Cardiac muscle cell (in vitro differentiated cells and primary cell): Measurements from ENCODE around the gene RESF1. TPM values are rescaled to one million over a fixed set of nuclear protein-coding genes. Genes with fewer than 3 reads are reported as not detected.

Source experiments
- DNase-seq, 2 donors: peaks; one replicate each; pipeline versions ENCODE4 v3.0.0 to v3.0.0-alpha.2; 2010 to 2017; ENCODE audit warnings: low read depth in 1 of 2, low spot score in 1 of 2
- H3K27ac ChIP-seq: fragments of 200-600 bp; sonication (generic); 2 replicates; pipeline ENCODE4 v1.5.1; 2016
- H3K27me3 ChIP-seq: fragments of 200-600 bp; sonication (generic); 2 replicates; pipeline ENCODE4 v1.6.0; 2016; ENCODE audit warnings: control low read depth
- H3K36me3 ChIP-seq: fragments of 200-600 bp; sonication (generic); 2 replicates; pipeline ENCODE4 v1.5.1; 2016; ENCODE audit warnings: control low read depth
- H3K4me1 ChIP-seq: fragments of 200-600 bp; sonication (generic); 2 replicates; pipeline ENCODE4 v1.8.1; 2017; ENCODE audit warnings: low read depth, mild to moderate bottlenecking, mixed run types
- H3K4me3 ChIP-seq: fragments of 200-600 bp; sonication (generic); 2 replicates; pipeline ENCODE4 v1.5.1; 2016; ENCODE audit warnings: mild to moderate bottlenecking
- H3K9me3 ChIP-seq: fragments of 200-600 bp; sonication (generic); 2 replicates; pipeline ENCODE4 v1.5.1; 2017; ENCODE audit warnings: low read depth, mild to moderate bottlenecking, control low read depth
- polyA plus RNA-seq: library from polyadenylated mRNA; unstranded; fragments of >200 nt; fragmentation: Nextera tagmentation; extraction: Ambion mirVana; gene quantifications from 2 replicates; pipeline ENCODE4 v1.2.1, GENCODE V29; 2016
- total RNA-seq: library from RNA; depleted of rRNA; stranded (reverse); fragments of >200 nt; gene quantifications from 2 replicates; pipeline ENCODE4 v1.2.3, GENCODE V29; 2016
- TF ChIP-seq, protein P1 (sequence below): IDR thresholded peaks from 2 replicates; pipeline ENCODE4 v1.5.1; 2012; ENCODE audit warnings: low read depth, mild to moderate bottlenecking, low read length

The RESF1 gene
- total and polyA plus RNA-seq, 2 experiments from 2014 or later = 15.7 to 39.6 TPM

DNA sequence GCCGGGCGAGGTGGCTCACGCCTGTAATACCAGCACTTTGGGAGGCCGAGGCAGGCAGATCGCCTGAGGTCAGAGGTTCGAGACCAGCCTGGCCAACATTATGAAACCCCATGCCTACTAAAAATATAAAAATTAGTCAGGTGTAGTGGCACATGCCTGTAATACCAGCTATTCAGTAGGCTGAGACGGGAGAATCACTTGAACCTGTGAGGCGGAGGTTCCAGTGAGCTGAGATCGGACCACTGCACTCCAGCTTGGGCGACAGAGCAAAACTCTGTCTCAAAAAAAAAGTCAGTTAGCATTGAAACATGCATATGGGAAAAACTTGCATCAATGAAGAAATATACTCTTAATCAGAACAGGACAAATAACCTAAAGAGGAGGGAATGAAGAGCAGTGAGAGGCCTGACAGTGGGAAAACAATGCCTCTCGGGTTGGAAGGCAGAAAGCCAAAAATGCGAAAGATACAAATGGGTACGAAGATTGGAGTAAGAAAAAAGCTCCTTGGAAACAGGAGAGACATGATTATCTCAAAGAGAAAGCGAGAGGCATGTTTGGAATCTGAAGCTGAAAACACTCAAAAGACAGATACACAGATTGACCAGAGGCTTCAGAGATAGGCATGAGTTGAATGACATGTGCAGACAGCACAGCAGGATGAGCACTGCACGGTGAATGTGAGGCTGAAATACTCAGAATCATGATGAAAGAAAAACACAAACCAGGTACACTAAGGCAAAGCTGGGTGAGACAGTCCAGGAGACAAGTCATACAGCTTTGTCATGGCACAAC, 30.6 kb downstream of the RESF1 start:
- Histone ChIP-seq H3K36me3 (peaks cover 9% of the 10 kb centered on the region), H3K27ac (peak overlapping the region; percentile 91)
- peak in 1 of 2 donors; percentile 40 for DNase-seq

DNA sequence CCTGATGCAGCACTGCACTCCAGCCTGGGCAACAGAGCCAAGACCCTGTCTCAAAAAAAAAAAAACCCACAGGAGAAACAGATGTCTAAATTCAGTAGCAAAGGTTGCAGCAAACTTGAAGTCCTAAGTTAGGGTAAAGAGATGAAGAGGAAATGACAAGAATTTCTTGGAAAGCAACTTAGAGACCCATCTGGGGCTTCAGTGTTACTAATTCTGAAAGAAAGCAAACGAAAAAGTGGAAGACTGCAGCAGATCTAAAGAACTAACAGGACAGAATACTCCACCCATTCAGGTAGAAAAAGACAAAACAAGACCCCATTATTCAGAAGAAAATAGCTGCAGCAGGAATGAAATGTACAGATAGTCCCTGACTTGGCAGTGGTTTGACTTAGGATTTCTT, 31.9 kb downstream of the RESF1 start:
- Histone ChIP-seq H3K36me3 (peaks cover 9% of the 10 kb centered on the region), H3K4me1 (peaks cover 13% of the 10 kb centered on the region), H3K27me3 (no peaks in the 10 kb centered on the region), H3K27ac (no peak overlapping the region), H3K4me3 (no peak overlapping the region), H3K9me3 (no peaks in the 10 kb centered on the region)
- TF ChIP-seq, protein P1, sequence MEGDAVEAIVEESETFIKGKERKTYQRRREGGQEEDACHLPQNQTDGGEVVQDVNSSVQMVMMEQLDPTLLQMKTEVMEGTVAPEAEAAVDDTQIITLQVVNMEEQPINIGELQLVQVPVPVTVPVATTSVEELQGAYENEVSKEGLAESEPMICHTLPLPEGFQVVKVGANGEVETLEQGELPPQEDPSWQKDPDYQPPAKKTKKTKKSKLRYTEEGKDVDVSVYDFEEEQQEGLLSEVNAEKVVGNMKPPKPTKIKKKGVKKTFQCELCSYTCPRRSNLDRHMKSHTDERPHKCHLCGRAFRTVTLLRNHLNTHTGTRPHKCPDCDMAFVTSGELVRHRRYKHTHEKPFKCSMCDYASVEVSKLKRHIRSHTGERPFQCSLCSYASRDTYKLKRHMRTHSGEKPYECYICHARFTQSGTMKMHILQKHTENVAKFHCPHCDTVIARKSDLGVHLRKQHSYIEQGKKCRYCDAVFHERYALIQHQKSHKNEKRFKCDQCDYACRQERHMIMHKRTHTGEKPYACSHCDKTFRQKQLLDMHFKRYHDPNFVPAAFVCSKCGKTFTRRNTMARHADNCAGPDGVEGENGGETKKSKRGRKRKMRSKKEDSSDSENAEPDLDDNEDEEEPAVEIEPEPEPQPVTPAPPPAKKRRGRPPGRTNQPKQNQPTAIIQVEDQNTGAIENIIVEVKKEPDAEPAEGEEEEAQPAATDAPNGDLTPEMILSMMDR = no peak
- DNase-seq = no peak

More for the DNA sequence above, 30.6 kb downstream of the RESF1 start:
- H3K27me3 ChIP-seq = no peaks in the 10 kb centered on the region
- no peak overlapping the region for H3K4me3 ChIP-seq
- H3K4me1 ChIP-seq = peaks cover 13% of the 10 kb centered on the region
- no peaks in the 10 kb centered on the region for H3K9me3 ChIP-seq
- TF ChIP-seq, protein P1 = no peak

DNA sequence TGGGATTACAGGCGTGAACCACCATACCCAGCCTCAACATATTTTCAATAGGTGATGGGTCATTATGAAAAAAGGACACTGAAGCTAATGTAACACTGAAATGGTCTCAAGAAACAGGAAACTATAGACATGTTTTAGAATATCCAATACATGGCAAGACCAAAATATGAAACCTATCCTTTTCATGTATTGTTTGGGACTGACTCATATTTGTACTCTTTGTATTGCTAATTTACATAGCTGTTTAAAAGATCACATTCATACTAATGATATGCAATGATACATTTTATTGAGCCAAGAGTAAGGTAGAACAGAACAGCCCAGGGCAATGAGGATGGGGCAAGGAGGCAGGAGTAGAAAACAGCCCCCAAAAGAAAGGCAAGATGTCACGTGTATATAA, 32.6 kb downstream of the RESF1 start:
- no peaks in the 10 kb centered on the region for H3K9me3 ChIP-seq
- H3K36me3 ChIP-seq = peaks cover 9% of the 10 kb centered on the region
- no peaks in the 10 kb centered on the region for H3K27me3 ChIP-seq
- DNase-seq = no peak
- H3K27ac ChIP-seq = peak overlapping the region; percentile 23
- no peak overlapping the region for H3K4me3 ChIP-seq
- TF ChIP-seq, protein P1 = no peak
- peaks cover 13% of the 10 kb centered on the region for H3K4me1 ChIP-seq

DNA sequence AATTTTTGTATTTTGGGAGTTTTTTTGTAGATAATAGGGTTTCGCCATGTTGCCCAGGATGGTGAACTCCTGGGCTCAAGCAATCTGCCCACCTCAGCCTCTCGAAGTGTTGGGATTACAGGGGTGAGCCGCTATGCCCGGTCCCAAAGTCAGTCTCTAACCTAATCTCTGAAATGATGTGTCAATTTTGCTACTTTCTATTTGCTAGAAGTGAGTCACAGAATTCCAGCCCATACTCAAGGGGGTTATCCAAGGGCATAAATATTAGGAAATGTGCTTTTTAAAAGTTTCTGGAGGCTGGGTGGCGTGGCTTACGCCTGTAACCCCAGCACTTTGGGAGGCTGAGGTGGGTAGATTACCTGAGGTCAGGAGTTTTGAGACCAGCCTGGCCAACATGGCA, 40.5 kb downstream of the RESF1 start:
- H3K9me3 ChIP-seq = no peaks in the 10 kb centered on the region
- no peak overlapping the region for H3K4me3 ChIP-seq
- H3K4me1 ChIP-seq = no peaks in the 10 kb centered on the region
- H3K36me3 ChIP-seq = peaks cover 5% of the 10 kb centered on the region
- H3K27ac ChIP-seq = no peak overlapping the region
- no peaks in the 10 kb centered on the region for H3K27me3 ChIP-seq
- TF ChIP-seq, protein P1 = no peak
- no peak for DNase-seq

DNA sequence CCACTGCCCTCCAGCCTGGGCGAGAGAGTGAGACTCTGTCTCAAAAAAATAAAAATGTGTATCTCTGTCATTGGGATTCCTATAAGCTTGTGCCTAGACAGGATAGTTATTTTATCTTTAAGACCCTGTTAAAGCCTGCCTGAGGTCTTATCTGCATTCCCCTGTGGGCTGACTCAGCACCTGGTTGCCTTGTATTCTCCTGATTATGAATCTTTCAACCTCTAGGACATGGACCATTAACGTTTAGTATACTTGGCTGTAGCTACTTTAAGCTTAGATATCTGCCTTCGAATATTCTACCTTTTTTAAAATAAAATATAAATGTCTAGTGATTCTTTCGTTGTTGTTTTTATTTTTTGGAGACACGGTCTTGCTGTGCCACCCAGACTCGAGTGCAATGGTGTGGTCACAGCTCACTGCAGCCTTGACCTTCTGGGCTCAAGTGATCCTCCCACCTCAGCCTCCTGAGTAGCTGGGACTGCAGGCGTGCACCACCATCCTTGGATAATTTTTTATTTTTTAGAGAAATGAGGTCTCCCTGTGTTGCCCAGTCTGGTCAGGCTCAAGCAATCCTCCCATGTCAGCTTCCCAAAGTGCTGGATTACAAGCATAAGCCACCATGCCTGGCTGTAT, 41.3 kb downstream of the RESF1 start:
- Histone ChIP-seq H3K27me3 (no peaks in the 10 kb centered on the region), H3K9me3 (no peaks in the 10 kb centered on the region), H3K4me1 (peaks cover 3% of the 10 kb centered on the region), H3K4me3 (no peak overlapping the region), H3K36me3 (peaks cover 5% of the 10 kb centered on the region), H3K27ac (no peak overlapping the region)
- DNase-seq = no peak
- TF ChIP-seq, protein P1 = no peak
